CD14-positive monocyte (primary cell): ENCODE measurements around the gene KCNH1. TPM values are rescaled to one million over a fixed set of nuclear protein-coding genes. Genes with fewer than 3 reads are reported as not detected.

Experiments
- DNase-seq, 3 donors: peaks; one replicate each; pipeline ENCODE4 v3.0.0-alpha.2; 2011 to 2022
- H2AFZ ChIP-seq: 2 replicates; pipeline ENCODE4 v1.6.0; 2012; ENCODE audit warnings: mild to moderate bottlenecking, low read depth, low read length, inconsistent platforms; ENCODE audit not compliant: insufficient read depth, poor library complexity, severe bottlenecking
- H3K27ac ChIP-seq, 2 donors: 1 replicate in 1 of 2; 2 replicates in 1 of 2; pipeline ENCODE4 v1.5.1; 2012 to 2013; ENCODE audit warnings: low read length in 2 of 2, control low read depth in 1 of 2, inconsistent platforms in 1 of 2, low read depth in 1 of 2, mild to moderate bottlenecking in 1 of 2
- H3K27me3 ChIP-seq, 2 donors: one replicate each; pipeline versions ENCODE4 v1.6.0 to v1.6.1; 2011 to 2013; ENCODE audit warnings: low read length in 2 of 2; ENCODE audit not compliant: control insufficient read depth in 2 of 2, insufficient read depth in 2 of 2
- H3K36me3 ChIP-seq, 2 donors: replicated peaks in 1 of 2; 1 replicate in 1 of 2; 2 replicates in 1 of 2; pipeline versions ENCODE4 v1.5.1 to v1.6.1; 2012 to 2013; ENCODE audit warnings: low read length in 2 of 2, control low read depth in 1 of 2, inconsistent platforms in 1 of 2, mild to moderate bottlenecking in 1 of 2; ENCODE audit not compliant: insufficient read depth in 2 of 2, control insufficient read depth in 1 of 2
- H3K4me1 ChIP-seq, 2 donors: 1 replicate in 1 of 2; 2 replicates in 1 of 2; pipeline versions ENCODE4 v1.5.1 to v1.6.1; 2012 to 2013; ENCODE audit warnings: low read length in 2 of 2, control low read depth in 1 of 2, inconsistent platforms in 1 of 2, mild to moderate bottlenecking in 1 of 2, moderate library complexity in 1 of 2; ENCODE audit not compliant: insufficient read depth in 2 of 2, control insufficient read depth in 1 of 2
- H3K4me2 ChIP-seq: replicated peaks from 2 replicates; pipeline ENCODE3; 2012; ENCODE audit warnings: low read length, moderate library complexity, mild to moderate bottlenecking; ENCODE audit not compliant: poor library complexity, severe bottlenecking; ENCODE audit errors: extremely low read depth
- H3K4me3 ChIP-seq, 3 experiments: fragments of 200-600 bp in 1 of 3; sonication (generic) in 1 of 3; replicated peaks in 1 of 3; 1 replicate in 2 of 3; 2 replicates in 1 of 3; pipeline ENCODE4 v1.5.1; 2011 to 2013; ENCODE audit warnings: low read length in 3 of 3, mild to moderate bottlenecking in 3 of 3, control low read depth in 2 of 3, low read depth in 2 of 3, inconsistent platforms in 1 of 3, moderate library complexity in 1 of 3
- H3K79me2 ChIP-seq: 2 replicates; pipeline ENCODE4 v1.6.0; 2012; ENCODE audit warnings: mild to moderate bottlenecking, control low read depth, inconsistent platforms, low read length, moderate library complexity; ENCODE audit not compliant: insufficient read depth
- H3K9ac ChIP-seq: 2 replicates; pipeline ENCODE4 v1.6.0; 2017; ENCODE audit warnings: low read length, mild to moderate bottlenecking; ENCODE audit not compliant: insufficient read depth, poor library complexity, severe bottlenecking
- H3K9me3 ChIP-seq, 2 donors: replicated peaks in 1 of 2; 1 replicate in 1 of 2; 2 replicates in 1 of 2; pipeline versions ENCODE4 v1.5.1 to v1.6.1; 2012 to 2013; ENCODE audit warnings: low read length in 2 of 2, control low read depth in 1 of 2; ENCODE audit not compliant: control insufficient read depth in 1 of 2, insufficient read depth in 1 of 2
- H4K20me1 ChIP-seq: 2 replicates; pipeline ENCODE4 v1.6.0; 2012; ENCODE audit warnings: mild to moderate bottlenecking, low read length, control low read depth, moderate library complexity; ENCODE audit not compliant: insufficient read depth
- H3K27ac Mint-ChIP-seq, 7 donors: one replicate each; pipeline ENCODE4 v1.8.0; 2020; ENCODE audit warnings: mild to moderate bottlenecking in 7 of 7, mixed read lengths in 7 of 7, moderate library complexity in 6 of 7, inconsistent platforms in 2 of 7
- H3K27me3 Mint-ChIP-seq, 3 donors: one replicate each; pipeline ENCODE4 v1.8.0; 2021 to 2022; ENCODE audit warnings: low read depth in 3 of 3, mild to moderate bottlenecking in 3 of 3, mixed read lengths in 3 of 3, moderate library complexity in 3 of 3, inconsistent platforms in 1 of 3
- H3K36me3 Mint-ChIP-seq, 2 donors: one replicate each; pipeline ENCODE4 v1.8.0; 2020; ENCODE audit warnings: mixed read lengths in 2 of 2, inconsistent platforms in 1 of 2, mild to moderate bottlenecking in 1 of 2
- H3K4me1 Mint-ChIP-seq: one replicate; pipeline ENCODE4 v1.8.0; 2020; ENCODE audit warnings: mild to moderate bottlenecking, mixed read lengths
- H3K4me3 Mint-ChIP-seq, 2 donors: one replicate each; pipeline ENCODE4 v1.8.0; 2020; ENCODE audit warnings: mild to moderate bottlenecking in 2 of 2, mixed read lengths in 2 of 2, moderate library complexity in 1 of 2
- H3K9me3 Mint-ChIP-seq, 7 donors: one replicate each; pipeline ENCODE4 v1.8.0; 2020 to 2022; ENCODE audit warnings: mixed read lengths in 7 of 7, mild to moderate bottlenecking in 6 of 7, moderate library complexity in 6 of 7, inconsistent platforms in 2 of 7
- CTCF ChIP-seq: fragments of 200-600 bp; IDR thresholded peaks from one replicate; pipeline ENCODE4 v1.8.0; 2022; ENCODE audit warnings: antibody characterized with exemption, mild to moderate bottlenecking
- WGBS: methylation state at CpG from one replicate; pipeline ENCODE4 v1.1.5; 2013; ENCODE audit warnings: missing lambda C conversion rate; ENCODE audit not compliant: insufficient coverage; 5-methylcytosine and 5-hydroxymethylcytosine counted together
- intact Hi-C, 2 donors: fragments of 100-400 bp; cut with micrococcal nuclease; formaldehyde crosslinking; loops; one replicate each; pipeline versions ENCODE4 v1.15.0 to v1.15.1; 2023
- polyA plus RNA-seq, 3 donors: library from polyadenylated mRNA; depleted of rRNA in 1 of 3; unstranded in 2 of 3; stranded (reverse) in 1 of 3; fragments of 300-500 nt in 2 of 3; fragments of >200 nt in 1 of 3; fragmentation: Illumina TruSeq in 2 of 3; gene quantifications; 1 replicate in 2 of 3; 2 replicates in 1 of 3; pipeline ENCODE4 v1.2.3, GENCODE V29; 2012 to 2021

The KCNH1 gene
- polyA plus RNA-seq, 3 donors, result not detected

GRCh38 chr1:210899676-210900075 lies 234.3 kb downstream of the KCNH1 start:
- no peak overlapping the region for H3K27ac ChIP-seq
- no peaks in the 10 kb centered on the region for H3K36me3 ChIP-seq
- H3K9ac ChIP-seq, result no peak overlapping the region
- Mint-ChIP-seq H3K9me3 (peaks cover 0 to 9% (median 6%) of the 10 kb centered on the region in 7 donors), H3K27ac (no peak overlapping the region), H3K36me3 (no peaks in the 10 kb centered on the region), H3K27me3 (peaks cover 0 to 3% (median 0%) of the 10 kb centered on the region in 3 donors), H3K4me1 (no peaks in the 10 kb centered on the region), H3K4me3 (no peak overlapping the region)
- intact Hi-C loops, result no loop called here
- no peak for TF ChIP-seq CTCF
- WGBS, result no CpG with 5 or more reads among the region's 2 CpGs
- H3K4me3 ChIP-seq, result no peak overlapping the region
- H3K27me3 ChIP-seq, result no peaks in the 10 kb centered on the region
- H2AFZ ChIP-seq, result no peak overlapping the region
- peaks cover 0 to 2% of the 10 kb centered on the region in 2 donors for H3K9me3 ChIP-seq
- no peak overlapping the region for H3K4me2 ChIP-seq
- H3K4me1 ChIP-seq, result no peaks in the 10 kb centered on the region
- no peaks in the 10 kb centered on the region for H3K79me2 ChIP-seq
- no peak for DNase-seq
- no peaks in the 10 kb centered on the region for H4K20me1 ChIP-seq

GRCh38 chr1:210898473-210898872 lies 235.5 kb downstream of the KCNH1 start:
- H3K4me3 Mint-ChIP-seq, result no peak overlapping the region
- Histone ChIP-seq H2AFZ (no peak overlapping the region), H4K20me1 (no peaks in the 10 kb centered on the region), H3K27me3 (no peaks in the 10 kb centered on the region), H3K9ac (no peak overlapping the region), H3K4me2 (no peak overlapping the region), H3K4me3 (no peak overlapping the region), H3K4me1 (no peaks in the 10 kb centered on the region), H3K9me3 (peaks cover 0 to 2% of the 10 kb centered on the region in 2 donors), H3K79me2 (no peaks in the 10 kb centered on the region), H3K36me3 (no peaks in the 10 kb centered on the region), H3K27ac (no peak overlapping the region)
- 100% methylated on average over 1 of the region's 5 CpGs for WGBS
- H3K9me3 Mint-ChIP-seq, result peaks cover 0 to 9% (median 6%) of the 10 kb centered on the region in 7 donors
- H3K27ac Mint-ChIP-seq, result no peak overlapping the region
- no peaks in the 10 kb centered on the region for H3K4me1 Mint-ChIP-seq
- intact Hi-C loops, result no loop called here
- no peak for DNase-seq
- H3K36me3 Mint-ChIP-seq, result no peaks in the 10 kb centered on the region
- H3K27me3 Mint-ChIP-seq, result peaks cover 0 to 3% (median 0%) of the 10 kb centered on the region in 3 donors
- TF ChIP-seq CTCF, result no peak
